DOHH2 (cell line): Measurements from ENCODE around the gene RBFOX1.

ENCODE experiments used
- H3F3A ChIP-seq: fragments of 200-600 bp; sonication (generic), shearing (Covaris generic); 2 replicates; pipeline ENCODE4 v1.6.0; 2016; ENCODE audit warnings: antibody characterized with exemption, mild to moderate bottlenecking; ENCODE audit not compliant: control insufficient read depth, insufficient read depth
- H3K27ac ChIP-seq: fragments of 200-600 bp; sonication (generic); 2 replicates; pipeline ENCODE4 v1.5.1; 2014; ENCODE audit warnings: low read depth, mild to moderate bottlenecking, low read length, moderate library complexity
- H3K27me3 ChIP-seq: fragments of 200-600 bp; sonication (generic); 2 replicates; pipeline ENCODE4 v1.6.1; 2014; ENCODE audit warnings: mild to moderate bottlenecking, low read length, mixed read lengths; ENCODE audit not compliant: control insufficient read depth
- H3K36me3 ChIP-seq: fragments of 200-600 bp; sonication (generic); 2 replicates; pipeline ENCODE4 v1.6.1; 2014; ENCODE audit warnings: mild to moderate bottlenecking, low read length, moderate library complexity, mixed read lengths; ENCODE audit not compliant: control insufficient read depth
- H3K4me1 ChIP-seq: fragments of 200-600 bp; sonication (generic); 2 replicates; pipeline ENCODE4 v1.6.1; 2014; ENCODE audit warnings: mild to moderate bottlenecking, low read length, mixed read lengths; ENCODE audit not compliant: control insufficient read depth
- H3K4me2 ChIP-seq: fragments of 200-600 bp; sonication (generic); 2 replicates; pipeline ENCODE4 v1.6.0; 2014; ENCODE audit warnings: mild to moderate bottlenecking, low read length, moderate library complexity
- H3K4me3 ChIP-seq: fragments of 200-600 bp; sonication (generic); 2 replicates; pipeline ENCODE4 v1.5.1; 2014; ENCODE audit warnings: mild to moderate bottlenecking, low read length, mixed read lengths
- H3K79me2 ChIP-seq: fragments of 200-600 bp; sonication (generic); 2 replicates; pipeline ENCODE4 v1.6.1; 2014; ENCODE audit warnings: mild to moderate bottlenecking, low read length, mixed read lengths; ENCODE audit not compliant: control insufficient read depth
- H3K9me2 ChIP-seq: fragments of 200-600 bp; sonication (generic); replicated peaks from 2 replicates; pipeline ENCODE4 v1.6.1; 2014; ENCODE audit warnings: mild to moderate bottlenecking, low read length, mixed read lengths; ENCODE audit not compliant: control insufficient read depth
- H3K9me3 ChIP-seq: fragments of 200-600 bp; sonication (generic); 2 replicates; pipeline ENCODE4 v1.6.1; 2014; ENCODE audit warnings: antibody characterized with exemption, low read length, mixed read lengths; ENCODE audit not compliant: control insufficient read depth, insufficient read depth
- H4K20me1 ChIP-seq: fragments of 200-600 bp; sonication (generic); 2 replicates; pipeline ENCODE4 v1.6.0; 2014; ENCODE audit warnings: low read depth, mild to moderate bottlenecking, antibody characterized with exemption, low read length, moderate library complexity; ENCODE audit not compliant: control insufficient read depth, insufficient read depth
- EZH2phosphoT487 ChIP-seq: fragments of 200-600 bp; sonication (generic); IDR thresholded peaks from 2 replicates; pipeline ENCODE4 v1.6.1; 2017; ENCODE audit warnings: borderline replicate concordance, mild to moderate bottlenecking, antibody characterized with exemption, low read length, moderate library complexity, mixed read lengths
- TF ChIP-seq, protein P1 (sequence below): fragments of 200-600 bp; sonication (generic); IDR thresholded peaks from one replicate; pipeline ENCODE4 v1.5.1; 2014; ENCODE audit warnings: antibody characterized with exemption, mild to moderate bottlenecking, low read depth, low read length; ENCODE audit not compliant: poor library complexity, severe bottlenecking

The RBFOX1 gene

DNA sequence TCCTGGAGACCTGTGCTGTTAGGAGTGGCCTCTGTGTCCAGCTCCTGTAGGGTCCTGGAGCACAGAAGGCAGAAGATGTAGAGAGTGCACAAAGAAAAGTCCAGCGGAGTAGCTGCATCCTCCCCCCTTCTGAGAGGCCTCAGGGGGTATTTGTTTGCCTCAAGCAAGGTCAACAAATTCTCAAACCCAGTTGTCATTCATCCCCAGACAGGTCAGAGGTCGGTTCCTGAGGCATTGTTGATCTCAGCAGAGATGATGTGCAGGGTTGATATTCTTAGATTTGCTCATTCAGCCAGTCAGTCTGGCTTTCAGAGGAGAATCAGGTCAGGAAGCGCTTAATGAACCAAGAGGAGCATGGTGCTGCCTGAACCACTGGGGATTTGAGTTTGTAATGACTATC is 8.3 kb upstream of the RBFOX1 start:
- no peaks in the 10 kb centered on the region for H3K9me2 ChIP-seq
- no peaks in the 10 kb centered on the region for H3K79me2 ChIP-seq
- no peaks in the 10 kb centered on the region for H3K4me1 ChIP-seq
- no peak for TF ChIP-seq EZH2phosphoT487
- TF ChIP-seq, protein P1, sequence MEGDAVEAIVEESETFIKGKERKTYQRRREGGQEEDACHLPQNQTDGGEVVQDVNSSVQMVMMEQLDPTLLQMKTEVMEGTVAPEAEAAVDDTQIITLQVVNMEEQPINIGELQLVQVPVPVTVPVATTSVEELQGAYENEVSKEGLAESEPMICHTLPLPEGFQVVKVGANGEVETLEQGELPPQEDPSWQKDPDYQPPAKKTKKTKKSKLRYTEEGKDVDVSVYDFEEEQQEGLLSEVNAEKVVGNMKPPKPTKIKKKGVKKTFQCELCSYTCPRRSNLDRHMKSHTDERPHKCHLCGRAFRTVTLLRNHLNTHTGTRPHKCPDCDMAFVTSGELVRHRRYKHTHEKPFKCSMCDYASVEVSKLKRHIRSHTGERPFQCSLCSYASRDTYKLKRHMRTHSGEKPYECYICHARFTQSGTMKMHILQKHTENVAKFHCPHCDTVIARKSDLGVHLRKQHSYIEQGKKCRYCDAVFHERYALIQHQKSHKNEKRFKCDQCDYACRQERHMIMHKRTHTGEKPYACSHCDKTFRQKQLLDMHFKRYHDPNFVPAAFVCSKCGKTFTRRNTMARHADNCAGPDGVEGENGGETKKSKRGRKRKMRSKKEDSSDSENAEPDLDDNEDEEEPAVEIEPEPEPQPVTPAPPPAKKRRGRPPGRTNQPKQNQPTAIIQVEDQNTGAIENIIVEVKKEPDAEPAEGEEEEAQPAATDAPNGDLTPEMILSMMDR, result no peak
- no peak overlapping the region for H3K27ac ChIP-seq
- H3K36me3 ChIP-seq, result no peaks in the 10 kb centered on the region
- no peaks in the 10 kb centered on the region; the same call in 1 of the 2 replicates for H3K9me3 ChIP-seq
- no peak overlapping the region for H3K4me3 ChIP-seq
- no peak overlapping the region for H3K4me2 ChIP-seq
- H3K27me3 ChIP-seq, result no peaks in the 10 kb centered on the region
- no peaks in the 10 kb centered on the region for H3F3A ChIP-seq
- no peaks in the 10 kb centered on the region for H4K20me1 ChIP-seq

DNA sequence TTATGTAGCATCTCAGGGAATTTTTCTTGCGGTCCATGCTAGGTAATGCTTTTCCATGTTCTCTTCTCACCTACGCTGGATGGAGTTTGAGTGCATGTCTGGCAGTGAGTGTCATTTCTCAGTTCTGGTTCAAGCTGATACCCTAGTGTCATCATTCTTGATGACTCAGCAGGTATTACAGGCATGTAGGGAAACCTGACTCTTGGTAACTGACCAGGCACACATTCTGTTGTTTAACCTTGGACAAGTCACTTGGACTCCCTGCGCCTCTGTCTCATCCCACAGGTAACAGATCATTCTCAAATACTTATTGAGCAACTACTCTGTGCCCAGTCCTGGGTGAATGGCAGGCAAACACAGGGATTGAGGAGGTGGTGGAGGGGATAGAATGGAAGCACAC is 6.8 kb upstream of the RBFOX1 start:
- Histone ChIP-seq H3K4me2 (no peak overlapping the region), H3K4me3 (no peak overlapping the region), H3K79me2 (no peaks in the 10 kb centered on the region), H3K27ac (no peak overlapping the region), H3K36me3 (no peaks in the 10 kb centered on the region), H4K20me1 (no peaks in the 10 kb centered on the region), H3K4me1 (no peaks in the 10 kb centered on the region), H3K9me2 (no peaks in the 10 kb centered on the region), H3K9me3 (no peaks in the 10 kb centered on the region; the same call in 1 of the 2 replicates), H3K27me3 (no peaks in the 10 kb centered on the region), H3F3A (no peaks in the 10 kb centered on the region)
- no peak for TF ChIP-seq EZH2phosphoT487
- TF ChIP-seq, protein P1, result no peak

DNA sequence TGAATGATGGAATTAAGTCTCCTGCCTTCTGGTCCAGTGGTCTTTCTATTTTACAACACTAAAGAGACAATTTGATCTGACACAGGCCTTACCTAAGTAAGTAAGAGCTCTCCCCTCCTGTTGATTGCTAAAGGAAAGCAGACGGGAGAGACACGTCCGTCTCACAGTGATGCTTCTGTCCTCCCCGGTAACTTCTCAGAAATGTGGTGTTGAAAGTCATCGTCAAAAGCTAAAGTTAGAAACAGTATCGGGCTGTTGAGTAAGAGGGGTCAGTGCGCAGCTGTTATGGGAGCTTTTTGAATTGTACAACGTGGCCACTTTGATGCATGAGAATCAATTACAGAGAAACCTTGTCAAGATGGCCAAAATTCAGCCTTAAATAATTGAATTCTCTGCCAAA is 1.9 kb upstream of the RBFOX1 start:
- no peaks in the 10 kb centered on the region for H3K4me1 ChIP-seq
- H4K20me1 ChIP-seq, result no peaks in the 10 kb centered on the region
- H3K4me3 ChIP-seq, result no peak overlapping the region
- H3K27me3 ChIP-seq, result no peaks in the 10 kb centered on the region
- no peak overlapping the region for H3K4me2 ChIP-seq
- no peaks in the 10 kb centered on the region; the same call in 1 of the 2 replicates for H3K9me3 ChIP-seq
- H3K36me3 ChIP-seq, result no peaks in the 10 kb centered on the region
- no peaks in the 10 kb centered on the region for H3K79me2 ChIP-seq
- H3K27ac ChIP-seq, result no peak overlapping the region
- H3F3A ChIP-seq, result no peaks in the 10 kb centered on the region
- TF ChIP-seq, protein P1, result no peak
- no peak for TF ChIP-seq EZH2phosphoT487
- no peaks in the 10 kb centered on the region for H3K9me2 ChIP-seq

DNA sequence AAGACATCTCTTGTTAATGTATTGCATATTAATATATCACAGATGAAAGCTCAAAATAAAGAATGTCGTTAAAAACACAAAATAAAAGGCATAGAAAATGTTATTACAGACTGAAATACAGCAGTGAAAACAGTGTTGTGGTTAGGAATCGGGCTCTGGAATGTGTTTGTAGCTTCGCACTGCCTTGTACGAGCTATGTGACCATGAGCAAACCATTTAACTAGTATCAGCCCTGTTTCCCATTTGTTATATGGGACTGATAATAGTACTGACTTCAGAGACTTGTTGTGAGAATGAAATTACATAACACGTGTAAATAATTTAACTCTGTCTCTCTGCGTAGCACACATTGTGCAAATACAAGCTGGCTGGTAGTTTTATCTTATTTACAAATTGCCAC is 648 bp upstream of the RBFOX1 start:
- no peaks in the 10 kb centered on the region for H3K4me1 ChIP-seq
- no peaks in the 10 kb centered on the region for H3F3A ChIP-seq
- H3K27me3 ChIP-seq, result no peaks in the 10 kb centered on the region
- H3K4me3 ChIP-seq, result no peak overlapping the region
- no peak overlapping the region for H3K27ac ChIP-seq
- no peak overlapping the region for H3K4me2 ChIP-seq
- H4K20me1 ChIP-seq, result no peaks in the 10 kb centered on the region
- H3K9me3 ChIP-seq, result no peaks in the 10 kb centered on the region
- H3K9me2 ChIP-seq, result no peaks in the 10 kb centered on the region
- H3K79me2 ChIP-seq, result no peaks in the 10 kb centered on the region
- no peaks in the 10 kb centered on the region for H3K36me3 ChIP-seq
- TF ChIP-seq EZH2phosphoT487, result no peak
- TF ChIP-seq, protein P1, result no peak
